Stimulated activated CD4-positive, alpha-beta T cell treated with anti-CD3 and anti-CD28 coated beads, TNF-alpha, amount 100 ng/mL, for 48 hours (primary cell): ENCODE measurements around the gene DHRS7.
"Not testable (repeated sequence)": the region's sequence is repeated elsewhere in the genome, so short reads cannot be mapped to it uniquely, and the experiment has no call there.

Source experiments
- DNase-seq, 3 donors: peaks; one replicate each; pipeline ENCODE4 v3.0.0-alpha.2; 2020; ENCODE audit warnings: low read depth in 3 of 3

The DHRS7 gene

GRCh38 chr14:60133487-60133886 lies 31.7 kb downstream of the DHRS7 start:
- DNase-seq = no peak

- no peak for DNase-seq
These were observed 39.3 kb downstream of the DHRS7 start for GRCh38 chr14:60125918-60126317.

GRCh38 chr14:60116181-60116580 lies 49.0 kb downstream of the DHRS7 start:
- no peak for DNase-seq

GRCh38 chr14:60114881-60115280 lies 50.3 kb downstream of the DHRS7 start:
- DNase-seq = no peak

- no peak for DNase-seq
These were observed 53.5 kb downstream of the DHRS7 start for GRCh38 chr14:60111732-60112131.

GRCh38 chr14:60107477-60107876 lies 57.7 kb downstream of the DHRS7 start:
- no peak for DNase-seq

- DNase-seq = no peak
These were observed 58.9 kb downstream of the DHRS7 start for GRCh38 chr14:60106339-60106738.

GRCh38 chr14:60102389-60102788 lies 62.8 kb downstream of the DHRS7 start:
- DNase-seq = no peak

- DNase-seq = no peak
These were observed 63.4 kb downstream of the DHRS7 start for GRCh38 chr14:60101786-60102185.

GRCh38 chr14:60099855-60100254 lies 65.3 kb downstream of the DHRS7 start:
- not testable (repeated sequence) for DNase-seq

GRCh38 chr14:60097974-60098373 lies 67.2 kb downstream of the DHRS7 start:
- no peak for DNase-seq

- no peak for DNase-seq
These were observed 69.3 kb downstream of the DHRS7 start for GRCh38 chr14:60095781-60096450.

GRCh38 chr14:60095231-60095630 lies 70.0 kb downstream of the DHRS7 start:
- no peak for DNase-seq

GRCh38 chr14:60094306-60094897 lies 70.8 kb downstream of the DHRS7 start:
- DNase-seq = no peak
